ENCODE data around the gene PHF14.

The PHF14 gene

GRCh38 chr7:11193131-11193867 lies 219.6 kb downstream of the PHF14 start:
- no peak for TF ChIP-seq ZFX (IDR thresholded peaks at IDR 0.05)
- TF ChIP-seq CTCF (conservative IDR thresholded peaks at IDR 0.05): no peak
- peak overlapping the region; percentile 70 for H3K27ac ChIP-seq

- TF ChIP-seq ZFX (IDR thresholded peaks at IDR 0.05) (no peak), CTCF (conservative IDR thresholded peaks at IDR 0.05) (peak; percentile 8; the same call in 1 of the 2 replicates)
- peak overlapping the region; percentile 70 for H3K27ac ChIP-seq
These were observed 220.2 kb downstream of the PHF14 start for GRCh38 chr7:11193888-11194287.

GRCh38 chr7:11194492-11194891 lies 220.8 kb downstream of the PHF14 start:
- H3K27ac ChIP-seq: no peak overlapping the region
- no peak for TF ChIP-seq CTCF (conservative IDR thresholded peaks at IDR 0.05)
- TF ChIP-seq ZFX (IDR thresholded peaks at IDR 0.05): no peak

- TF ChIP-seq CTCF (conservative IDR thresholded peaks at IDR 0.05): no peak
- TF ChIP-seq ZFX (IDR thresholded peaks at IDR 0.05): no peak
- H3K27ac ChIP-seq: no peak overlapping the region
These were observed 221.8 kb downstream of the PHF14 start for GRCh38 chr7:11195502-11195901.

- no peak for TF ChIP-seq CTCF (conservative IDR thresholded peaks at IDR 0.05)
- H3K27ac ChIP-seq: no peak overlapping the region
These were observed 222.5 kb downstream of the PHF14 start for GRCh38 chr7:11196143-11196542.

- TF ChIP-seq ZFX (IDR thresholded peaks at IDR 0.05): no peak
- TF ChIP-seq CTCF (conservative IDR thresholded peaks at IDR 0.05): no peak
- H3K27ac ChIP-seq: no peak overlapping the region
These were observed 229.6 kb downstream of the PHF14 start for GRCh38 chr7:11203224-11203623.

GRCh38 chr7:11203683-11204082 lies 230.0 kb downstream of the PHF14 start:
- TF ChIP-seq ZFX (IDR thresholded peaks at IDR 0.05): no peak
- no peak for TF ChIP-seq CTCF (conservative IDR thresholded peaks at IDR 0.05)
- no peak overlapping the region for H3K27ac ChIP-seq
